SK-N-SH (cell line): ENCODE results near the gene ABLIM1. TPM values are rescaled to one million over a fixed set of nuclear protein-coding genes. Genes with fewer than 3 reads are reported as not detected.

Experiments
- CTCF ChIA-PET: fragments of 300-600, 350-600 bp; formaldehyde crosslinking; extraction: SDS; loops from one replicate; lab custom pipeline; 2021; lab: Yijun Ruan, JAX
- POLR2A ChIA-PET: fragments of 350-600 bp; sonication (Branson Sonifier 250); formaldehyde crosslinking; extraction: SDS; loops from one replicate; lab custom pipeline; 2020; ENCODE audit warnings: antibody characterized with exemption, inconsistent platforms; lab: Yijun Ruan, JAX
- DNase-seq: peaks from one replicate; pipeline ENCODE4 v3.0.0; 2012
- H2AFZ ChIP-seq: fragments of 200-600 bp; sonication (generic); 2 replicates; pipeline ENCODE4 v1.8.1; 2016; ENCODE audit warnings: antibody characterized with exemption, mild to moderate bottlenecking, low read depth
- H3F3A ChIP-seq: fragments of 200-600 bp; sonication (generic); replicated peaks from 2 replicates; pipeline ENCODE3; 2016; ENCODE audit warnings: antibody characterized with exemption, mild to moderate bottlenecking; ENCODE audit not compliant: insufficient read depth
- H3K27ac ChIP-seq, 2 experiments: fragments of 200-500 bp in 1 of 2; fragments of 200-600 bp in 1 of 2; sonication (Bioruptor generic) in 1 of 2; sonication (generic), shearing (Covaris generic) in 1 of 2; 2 replicates each; pipeline versions ENCODE4 v1.5.1 to v1.6.1; 2014 to 2016; ENCODE audit warnings: low read depth in 2 of 2, inconsistent platforms in 1 of 2, low read length in 1 of 2, mild to moderate bottlenecking in 1 of 2, mixed read lengths in 1 of 2
- H3K27me3 ChIP-seq: fragments of 200-600 bp; sonication (generic), shearing (Covaris generic); 2 replicates; pipeline ENCODE4 v1.6.1; 2016; ENCODE audit warnings: mixed run types; ENCODE audit not compliant: insufficient read depth
- H3K36me3 ChIP-seq, 2 experiments: fragments of 200-500 bp in 1 of 2; fragments of 200-600 bp in 1 of 2; sonication (Bioruptor generic) in 1 of 2; sonication (generic) in 1 of 2; replicated peaks in 1 of 2; 2 replicates each; pipeline versions ENCODE3 to v1.5.1; 2014 to 2016; ENCODE audit warnings: low read length in 1 of 2, mild to moderate bottlenecking in 1 of 2; ENCODE audit not compliant: insufficient read depth in 2 of 2, control insufficient read depth in 1 of 2
- H3K4me1 ChIP-seq, 2 experiments: fragments of 200-500 bp in 1 of 2; fragments of 200-600 bp in 1 of 2; sonication (Bioruptor generic) in 1 of 2; sonication (generic), shearing (Covaris generic) in 1 of 2; 2 replicates each; pipeline versions ENCODE4 v1.5.1 to v1.6.1; 2014 to 2016; ENCODE audit warnings: low read depth in 1 of 2, low read length in 1 of 2, mixed run types in 1 of 2; ENCODE audit not compliant: insufficient read depth in 2 of 2, control insufficient read depth in 1 of 2
- H3K4me2 ChIP-seq: fragments of 200-600 bp; sonication (generic), shearing (Covaris generic); 2 replicates; pipeline ENCODE4 v1.6.1; 2017; ENCODE audit warnings: mixed run types
- H3K4me3 ChIP-seq, 2 experiments: fragments of 200-500 bp in 1 of 2; fragments of 200-600 bp in 1 of 2; sonication (Bioruptor generic) in 1 of 2; sonication (generic), shearing (Covaris generic) in 1 of 2; 2 replicates each; pipeline versions ENCODE4 v1.5.1 to v1.8.1; 2014 to 2016; ENCODE audit warnings: low read depth in 2 of 2, inconsistent platforms in 1 of 2, low read length in 1 of 2, mild to moderate bottlenecking in 1 of 2, mixed read lengths in 1 of 2, moderate library complexity in 1 of 2
- H3K79me2 ChIP-seq: fragments of 200-600 bp; sonication (generic); 2 replicates; pipeline ENCODE4 v1.8.1; 2017; ENCODE audit warnings: mild to moderate bottlenecking; ENCODE audit not compliant: insufficient read depth
- H3K9ac ChIP-seq: fragments of 200-600 bp; sonication (generic); 2 replicates; pipeline ENCODE4 v1.6.1; 2017; ENCODE audit warnings: mixed run types
- H3K9me2 ChIP-seq: fragments of 200-600 bp; sonication (generic); 2 replicates; pipeline ENCODE4 v1.6.1; 2017; ENCODE audit warnings: mixed run types
- H3K9me3 ChIP-seq: fragments of 200-600 bp; sonication (generic); 2 replicates; pipeline ENCODE4 v1.6.1; 2017; ENCODE audit warnings: mixed run types, mild to moderate bottlenecking, moderate library complexity
- H4K20me1 ChIP-seq: fragments of 200-600 bp; sonication (generic); 2 replicates; pipeline ENCODE4 v1.6.1; 2017; ENCODE audit warnings: mild to moderate bottlenecking, mixed run types; ENCODE audit not compliant: insufficient read depth
- CTCF ChIP-seq: fragments of 200-600 bp; sonication (generic); IDR thresholded peaks from 2 replicates; pipeline ENCODE4 v1.6.1; 2017; ENCODE audit warnings: antibody characterized with exemption, mild to moderate bottlenecking, moderate library complexity
- ELF1 ChIP-seq: IDR thresholded peaks from 2 replicates; pipeline ENCODE4 v1.4.0; 2012
- EP300 ChIP-seq, 2 experiments: IDR thresholded peaks; 2 replicates each; pipeline versions ENCODE4 v1.4.0 to v1.6.1; 2012; ENCODE audit warnings: borderline replicate concordance in 1 of 2, low read depth in 1 of 2, low read length in 1 of 2
- EZH2phosphoT487 ChIP-seq: fragments of 200-600 bp; sonication (generic); IDR thresholded peaks from 2 replicates; pipeline ENCODE4 v1.6.1; 2017; ENCODE audit warnings: low read depth, mixed run types, mild to moderate bottlenecking, antibody characterized with exemption, moderate library complexity, borderline replicate concordance
- FOXJ3 ChIP-seq: sonication (generic); formaldehyde crosslinking; IDR thresholded peaks from 2 replicates; pipeline ENCODE4 v1.5.1; 2020; ENCODE audit warnings: mild to moderate bottlenecking, missing genetic modification reagents
- FOXM1 ChIP-seq: IDR thresholded peaks from 2 replicates; pipeline ENCODE4 v1.4.0; 2012; ENCODE audit warnings: low read depth, mild to moderate bottlenecking
- GABPA ChIP-seq: IDR thresholded peaks from 2 replicates; pipeline ENCODE4 v1.4.0; 2012; ENCODE audit warnings: low read depth, mild to moderate bottlenecking
- GATA2 ChIP-seq: sonication (generic); formaldehyde crosslinking; IDR thresholded peaks from 2 replicates; pipeline ENCODE4 v1.5.0; 2020; ENCODE audit warnings: mild to moderate bottlenecking, missing genetic modification reagents
- IRF3 ChIP-seq: fragments of 150-350 bp; IDR thresholded peaks from 2 replicates; pipeline ENCODE4 v1.6.1; 2016; ENCODE audit warnings: mild to moderate bottlenecking, low read depth, low read length
- MAX ChIP-seq: IDR thresholded peaks from 2 replicates; pipeline ENCODE4 v1.4.0; 2012; ENCODE audit warnings: low read depth
- NFIC ChIP-seq: IDR thresholded peaks from 2 replicates; pipeline ENCODE4 v1.4.0; 2012; ENCODE audit warnings: borderline replicate concordance
- NRF1 ChIP-seq: IDR thresholded peaks from 2 replicates; pipeline ENCODE4 v1.6.1; 2012; ENCODE audit warnings: low read depth, mild to moderate bottlenecking, low read length
- RFX5 ChIP-seq: IDR thresholded peaks from 2 replicates; pipeline ENCODE4 v1.6.1; 2012; ENCODE audit warnings: mild to moderate bottlenecking, improper control_type of control experiment, low read length
- SIN3A ChIP-seq: IDR thresholded peaks from 2 replicates; pipeline ENCODE4 v1.6.1; 2012; ENCODE audit warnings: low read depth, mild to moderate bottlenecking, low read length, moderate library complexity, borderline replicate concordance
- SMC3 ChIP-seq: IDR thresholded peaks from 2 replicates; pipeline ENCODE4 v1.6.1; 2012; ENCODE audit warnings: low read depth, low read length, improper control_type of control experiment
- TCF12 ChIP-seq: IDR thresholded peaks from 2 replicates; pipeline ENCODE4 v1.4.0; 2012
- TEAD4 ChIP-seq: IDR thresholded peaks from 2 replicates; pipeline ENCODE4 v1.4.0; 2012; ENCODE audit warnings: mild to moderate bottlenecking, borderline replicate concordance; ENCODE audit not compliant: insufficient read depth
- USF2 ChIP-seq: fragments of 150-350 bp; IDR thresholded peaks from 2 replicates; pipeline ENCODE4 v1.6.1; 2017; ENCODE audit warnings: antibody characterized with exemption, low read length, low read depth, borderline replicate concordance
- WGBS: methylation state at CpG from one replicate; pipeline ENCODE4 v1.1.6; 2017; ENCODE audit warnings: low lambda C conversion rate; 5-methylcytosine and 5-hydroxymethylcytosine counted together
- polyA plus RNA-seq, 3 experiments: library from polyadenylated mRNA; depleted of rRNA; stranded (reverse); fragments of >200 nt; gene quantifications; 2 replicates each; pipeline ENCODE4 v1.2.3, GENCODE V29; 2012

Gene ABLIM1
- polyA plus RNA-seq, 1 of the 3 experiments (the other 2 are of a cell fraction) = 16.1 TPM

- Histone ChIP-seq H3K9ac (no peak overlapping the region), H4K20me1 (no peaks in the 10 kb centered on the region), H3K79me2 (no peaks in the 10 kb centered on the region), H3K27me3 (no peaks in the 10 kb centered on the region), H3K4me2 (no peak overlapping the region), H2AFZ (no peak overlapping the region), H3K4me3 (no peak overlapping the region), H3K27ac (no peak overlapping the region), H3K9me2 (no peaks in the 10 kb centered on the region), H3K36me3 (no peaks in the 10 kb centered on the region), H3K4me1 (peaks cover 6 to 11% of the 10 kb centered on the region in 2 experiments; a peak in 2 of 4 replicates), H3F3A (no peaks in the 10 kb centered on the region), H3K9me3 (no peaks in the 10 kb centered on the region)
- ChIA-PET CTCF (interaction anchor here (0.6 to 10.4 kb wide), 10 partner anchors 11 to 269 kb away, joined by 3 to 132 read pairs (median 10); partner anchors contain the start of gene FHIP2A), POLR2A (no interaction called here)
- no peak for TF ChIP-seq EZH2phosphoT487
- no peak for TF ChIP-seq GATA2 (CRISPR knock-in tag)
- TF ChIP-seq GABPA = no peak
- TF ChIP-seq FOXJ3 (CRISPR knock-in tag) = no peak
- no peak for TF ChIP-seq USF2
- TF ChIP-seq SMC3 = no peak
- TF ChIP-seq FOXM1 = no peak
- TF ChIP-seq MAX = no peak
- TF ChIP-seq ELF1 = no peak
- no peak for TF ChIP-seq IRF3
- TF ChIP-seq NFIC = no peak
- TF ChIP-seq TEAD4 = no peak
- TF ChIP-seq EP300 (IDR thresholded peaks at IDR 0.05; ENCODE audit: borderline replicate concordance in 1 of 2, low read depth in 1 of 2, low read length in 1 of 2) = no peak
- no peak for TF ChIP-seq NRF1
- no peak for TF ChIP-seq TCF12
- TF ChIP-seq RFX5 = no peak
- no peak for TF ChIP-seq SIN3A
- no peak for TF ChIP-seq CTCF
- WGBS = 90% methylated on average over 5 of the region's 5 CpGs
- no peak for DNase-seq
Observed at GRCh38 chr10:114552050-114552449, 106.0 kb downstream of the ABLIM1 start.
